Endothelial cell of umbilical vein (primary cell): ENCODE data around the gene LRP2BP. TPM values are rescaled to one million over a fixed set of nuclear protein-coding genes. Genes with fewer than 3 reads are reported as not detected.

ENCODE experiments used
- BruUV-seq: library from RNA; stranded (reverse); fragments of 400-500 nt; replicated peaks from 2 replicates; lab custom pipeline; 2021; lab: Mats Ljungman, UMichigan
- CTCF ChIA-PET: fragments of 300-600, 350-600 bp; sonication (Branson Sonifier 250); formaldehyde crosslinking; loops from one replicate; lab custom pipeline; 2021; ENCODE audit warnings: antibody characterized with exemption, inconsistent platforms; lab: Charles Lee
- POLR2A ChIA-PET: fragments of 300-600, 350-600 bp; sonication (Branson Sonifier 250); formaldehyde crosslinking; loops from one replicate; lab custom pipeline; 2021; ENCODE audit warnings: antibody characterized with exemption, inconsistent platforms; lab: Charles Lee
- DNase-seq: peaks from one replicate; pipeline ENCODE4 v3.0.0-alpha.2; 2011; ENCODE audit warnings: low read depth, low spot score
- FAIRE-seq: peaks from 2 replicates; lab custom pipeline; 2011; peaks lifted over from hg19 to GRCh38; lab: Jason Lieb, UNC
- H2AFZ ChIP-seq: 2 replicates; pipeline ENCODE4 v1.6.0; 2012; ENCODE audit warnings: low read depth, low read length, control low read depth, inconsistent platforms
- H3K27ac ChIP-seq: 2 replicates; pipeline ENCODE4 v1.5.1; 2011; ENCODE audit warnings: low read depth, mild to moderate bottlenecking, control low read depth, low read length, moderate library complexity; ENCODE audit not compliant: insufficient read depth
- H3K27me3 ChIP-seq, 2 experiments: 2 replicates each; pipeline versions ENCODE4 v1.6.0 to v1.6.1; 2011; ENCODE audit warnings: low read length in 2 of 2, mixed read lengths in 1 of 2; ENCODE audit not compliant: control insufficient read depth in 2 of 2, insufficient read depth in 2 of 2
- H3K36me3 ChIP-seq, 2 experiments: 2 replicates in 1 of 2; 3 replicates in 1 of 2; pipeline ENCODE4 v1.5.1; 2011; ENCODE audit warnings: low read length in 2 of 2, mild to moderate bottlenecking in 1 of 2, moderate library complexity in 1 of 2; ENCODE audit not compliant: control insufficient read depth in 2 of 2, insufficient read depth in 2 of 2; ENCODE audit errors: extremely low read depth in 1 of 2
- H3K4me1 ChIP-seq: 3 replicates; pipeline ENCODE4 v1.5.1; 2011; ENCODE audit warnings: mild to moderate bottlenecking, low read length; ENCODE audit not compliant: control insufficient read depth, insufficient read depth; ENCODE audit errors: extremely low read depth
- H3K4me2 ChIP-seq: 2 replicates; pipeline ENCODE4 v1.6.1; 2011; ENCODE audit warnings: low read length, control low read depth, mixed read lengths; ENCODE audit not compliant: insufficient read depth
- H3K4me3 ChIP-seq, 3 experiments: fragments of 200-600 bp in 1 of 3; sonication (generic), shearing (Covaris generic) in 1 of 3; replicated peaks in 1 of 3; 2 replicates each; pipeline ENCODE4 v1.5.1; 2011 to 2016; ENCODE audit warnings: control low read depth in 3 of 3, low read length in 3 of 3, mild to moderate bottlenecking in 2 of 3, inconsistent platforms in 1 of 3, low read depth in 1 of 3, moderate library complexity in 1 of 3; ENCODE audit not compliant: insufficient read depth in 1 of 3
- H3K79me2 ChIP-seq: 2 replicates; pipeline ENCODE4 v1.6.0; 2012; ENCODE audit warnings: low read length, inconsistent platforms; ENCODE audit not compliant: control insufficient read depth, insufficient read depth
- H3K9ac ChIP-seq: replicated peaks from 2 replicates; pipeline ENCODE3; 2011; ENCODE audit warnings: low read length, control low read depth; ENCODE audit not compliant: insufficient read depth; ENCODE audit errors: extremely low read depth
- H3K9me1 ChIP-seq: replicated peaks from 3 replicates; pipeline ENCODE4 v1.6.0; 2011; ENCODE audit warnings: mild to moderate bottlenecking, low read length; ENCODE audit not compliant: control insufficient read depth, insufficient read depth; ENCODE audit errors: extremely low read depth
- H3K9me3 ChIP-seq: replicated peaks from 2 replicates; pipeline ENCODE4 v1.5.1; 2012; ENCODE audit warnings: low read length, inconsistent platforms; ENCODE audit not compliant: control insufficient read depth, insufficient read depth
- H4K20me1 ChIP-seq: replicated peaks from 2 replicates; pipeline ENCODE3; 2011; ENCODE audit warnings: mild to moderate bottlenecking, low read length; ENCODE audit not compliant: control insufficient read depth, insufficient read depth; ENCODE audit errors: extremely low read depth
- EZH2 ChIP-seq: IDR thresholded peaks from 2 replicates; pipeline ENCODE4 v1.6.1; 2012; ENCODE audit warnings: borderline replicate concordance, low read depth, mild to moderate bottlenecking, moderate library complexity, low read length, inconsistent platforms; ENCODE audit not compliant: severe bottlenecking
- FOS ChIP-seq: IDR thresholded peaks from 2 replicates; pipeline ENCODE4 v1.6.1; 2011; ENCODE audit warnings: mild to moderate bottlenecking, low read length, moderate library complexity, borderline replicate concordance; ENCODE audit not compliant: insufficient read depth
- GATA2 ChIP-seq: IDR thresholded peaks from 2 replicates; pipeline ENCODE4 v1.7.0; 2011; ENCODE audit warnings: low read depth, mild to moderate bottlenecking, moderate library complexity, mixed read lengths, low read length; ENCODE audit not compliant: insufficient read length, insufficient read depth
- JUN ChIP-seq: IDR thresholded peaks from 2 replicates; pipeline ENCODE4 v1.6.1; 2011; ENCODE audit warnings: borderline replicate concordance, low read depth; ENCODE audit not compliant: insufficient read length, insufficient read depth
- MYC ChIP-seq: IDR thresholded peaks from one replicate; pipeline ENCODE4 v1.6.1; 2011; ENCODE audit warnings: mild to moderate bottlenecking, low read depth, low read length
- POLR2A ChIP-seq: IDR thresholded peaks from 2 replicates; pipeline ENCODE4 v1.6.1; 2012; ENCODE audit warnings: low read depth, mild to moderate bottlenecking, control low read depth, low read length
- POLR2AphosphoS5 ChIP-seq: IDR thresholded peaks from 2 replicates; pipeline ENCODE4 v1.6.1; 2012; ENCODE audit warnings: low read depth, mild to moderate bottlenecking, control low read depth, low read length, moderate library complexity; ENCODE audit not compliant: insufficient read depth
- dilution Hi-C: fragments of 300-500 bp; cut with MboI; formaldehyde crosslinking; loops from one replicate; pipeline ENCODE4 v1.15.0; 2019; ENCODE audit warnings: low sequenced_read_pairs; ENCODE audit not compliant: extremely low pct_ligation_motif_present
- intact Hi-C: fragments of 100-400 bp; cut with micrococcal nuclease; formaldehyde crosslinking; loops from one replicate; pipeline ENCODE4 v1.10.0; 2022
- polyA plus RNA-seq, 4 experiments: library from polyadenylated mRNA; depleted of rRNA in 3 of 4; stranded (reverse) in 3 of 4; unstranded in 1 of 4; fragments of >200 nt; gene quantifications; 2 replicates each; pipeline versions ENCODE4 v1.2.1 to v1.2.3, GENCODE V29; 2011 to 2012; ENCODE audit warnings: missing spikeins in 1 of 4
- total RNA-seq: library from RNA; stranded (reverse); gene quantifications from 2 replicates; pipeline ENCODE4 v1.2.3, GENCODE V29; 2021
- TF ChIP-seq, protein P1 (sequence below), 2 donors: IDR thresholded peaks; 1 replicate in 1 of 2; 2 replicates in 1 of 2; pipeline ENCODE4 v1.5.1; 2011; ENCODE audit warnings: low read length in 2 of 2, mild to moderate bottlenecking in 2 of 2, moderate library complexity in 2 of 2, control low read depth in 1 of 2, inconsistent platforms in 1 of 2, low read depth in 1 of 2; ENCODE audit not compliant: insufficient read depth in 1 of 2; ENCODE audit errors: extremely low read depth in 1 of 2
- TF ChIP-seq, protein P2 (sequence below): IDR thresholded peaks from 2 replicates; pipeline ENCODE4 v1.6.1; 2011; ENCODE audit not compliant: insufficient read depth, insufficient read length

LRP2BP gene
- total and polyA plus RNA-seq, 2 donors (not counting 3 experiments of a cell fraction or from before 2014, with no cell fraction given): 0.18 to 0.53 TPM

DNA sequence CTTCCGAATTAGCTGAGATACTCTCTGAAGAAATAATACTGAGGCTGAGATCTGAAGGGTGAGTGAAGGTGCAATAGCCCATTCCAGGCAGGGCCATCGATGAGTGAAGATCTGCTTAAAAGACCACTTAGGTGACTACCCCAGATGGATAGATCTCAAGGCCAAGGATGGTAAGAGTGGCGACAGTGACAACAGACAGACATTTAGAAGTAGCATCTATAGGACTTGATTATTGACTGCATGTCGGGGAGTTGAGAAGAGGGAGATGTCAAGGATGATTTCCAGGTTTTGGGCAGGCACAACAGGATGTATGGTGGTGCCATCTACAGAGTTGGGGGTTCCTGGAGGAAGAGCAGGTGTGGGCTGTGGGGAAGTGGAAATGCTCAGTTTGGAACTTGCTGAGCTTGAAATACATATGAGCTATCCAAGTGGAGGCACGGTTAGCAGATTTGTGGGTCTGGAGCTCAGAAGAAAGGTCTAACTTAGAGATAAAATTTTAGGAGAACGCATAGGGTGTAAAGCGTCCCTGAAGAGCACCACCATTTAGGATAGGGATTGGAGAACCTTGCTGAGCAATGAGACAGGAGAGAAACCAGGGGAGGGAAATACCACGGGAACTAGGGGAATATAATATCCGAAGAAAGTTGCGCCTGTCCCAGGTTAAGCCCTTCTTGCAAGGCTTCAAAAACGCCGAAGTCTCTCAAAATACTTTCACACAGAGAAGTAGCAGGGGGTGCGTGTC lies 29.4 kb upstream of the LRP2BP start:
- peaks cover 8% of the 10 kb centered on the region for H3K4me1 ChIP-seq
- TSS peak; percentile 56 for BruUV-seq
- peak overlapping the region; percentile 84 for H3K4me2 ChIP-seq
- no peaks in the 10 kb centered on the region for H3K9me1 ChIP-seq
- peak overlapping the region; percentile 99 for H3K9ac ChIP-seq
- peak; percentile 12 for FAIRE-seq
- POLR2A ChIA-PET: interaction anchor here (0.7 to 1.1 kb wide), 3 partner anchors 11 to 29 kb away, joined by 3 to 4 read pairs (median 3); partner anchors contain the start of genes ANKRD37 and LRP2BP
- H3K4me3 ChIP-seq: peak overlapping the region; percentile 59 to 90 (median 69)
- CTCF ChIA-PET: interaction anchor here (1.0 to 3.2 kb wide), 6 partner anchors 13 to 613 kb away, joined by 3 to 22 read pairs (median 7); partner anchors contain the start of genes ANKRD37, LRP2BP and SNX25
- DNase-seq: no peak
- H3K27me3 ChIP-seq: no peaks in the 10 kb centered on the region
- intact Hi-C loops: loop anchor here (1.0 to 2.0 kb wide), 4 partner anchors 29 to 222 kb away; partner anchors contain the start of genes ANKRD37, CCDC110 and CFAP97
- no peaks in the 10 kb centered on the region for H4K20me1 ChIP-seq
- H2AFZ ChIP-seq: peak overlapping the region; percentile 80
- H3K9me3 ChIP-seq: no peaks in the 10 kb centered on the region
- peaks cover 14% of the 10 kb centered on the region for H3K79me2 ChIP-seq
- TF ChIP-seq MYC: no peak
- TF ChIP-seq EZH2: no peak
- no peak for TF ChIP-seq POLR2AphosphoS5
- no peak for TF ChIP-seq JUN
- TF ChIP-seq GATA2: no peak
- TF ChIP-seq FOS: no peak
- no peak for TF ChIP-seq POLR2A
- TF ChIP-seq, protein P1, sequence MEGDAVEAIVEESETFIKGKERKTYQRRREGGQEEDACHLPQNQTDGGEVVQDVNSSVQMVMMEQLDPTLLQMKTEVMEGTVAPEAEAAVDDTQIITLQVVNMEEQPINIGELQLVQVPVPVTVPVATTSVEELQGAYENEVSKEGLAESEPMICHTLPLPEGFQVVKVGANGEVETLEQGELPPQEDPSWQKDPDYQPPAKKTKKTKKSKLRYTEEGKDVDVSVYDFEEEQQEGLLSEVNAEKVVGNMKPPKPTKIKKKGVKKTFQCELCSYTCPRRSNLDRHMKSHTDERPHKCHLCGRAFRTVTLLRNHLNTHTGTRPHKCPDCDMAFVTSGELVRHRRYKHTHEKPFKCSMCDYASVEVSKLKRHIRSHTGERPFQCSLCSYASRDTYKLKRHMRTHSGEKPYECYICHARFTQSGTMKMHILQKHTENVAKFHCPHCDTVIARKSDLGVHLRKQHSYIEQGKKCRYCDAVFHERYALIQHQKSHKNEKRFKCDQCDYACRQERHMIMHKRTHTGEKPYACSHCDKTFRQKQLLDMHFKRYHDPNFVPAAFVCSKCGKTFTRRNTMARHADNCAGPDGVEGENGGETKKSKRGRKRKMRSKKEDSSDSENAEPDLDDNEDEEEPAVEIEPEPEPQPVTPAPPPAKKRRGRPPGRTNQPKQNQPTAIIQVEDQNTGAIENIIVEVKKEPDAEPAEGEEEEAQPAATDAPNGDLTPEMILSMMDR (IDR thresholded peaks at IDR 0.05; ENCODE audit: extremely low read depth in 1 of 2, insufficient read depth in 1 of 2, low read depth in 1 of 2, low read length in 2 of 2): no peak
- TF ChIP-seq, protein P2, sequence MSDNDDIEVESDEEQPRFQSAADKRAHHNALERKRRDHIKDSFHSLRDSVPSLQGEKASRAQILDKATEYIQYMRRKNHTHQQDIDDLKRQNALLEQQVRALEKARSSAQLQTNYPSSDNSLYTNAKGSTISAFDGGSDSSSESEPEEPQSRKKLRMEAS: no peak
- H3K36me3 ChIP-seq: no peaks in the 10 kb centered on the region
- dilution Hi-C loops: no loop called here
- peak overlapping the region; percentile 96 for H3K27ac ChIP-seq
